ENCODE data around the gene MGAT3.

GRCh38 chr22:39433476-39434242, 23.2 kb upstream of the MGAT3 start:
- no peak for TF ChIP-seq CTCF (IDR thresholded peaks at IDR 0.05 in 8 of 11, conservative IDR thresholded peaks at IDR 0.05 in 3 of 11)
- no peak for TF ChIP-seq POLR2A (IDR thresholded peaks at IDR 0.05)

Measured in spleen (tissue), 7 donors.